HCT116 (cell line): ENCODE data around the gene KCND3. TPM values are rescaled to one million over a fixed set of nuclear protein-coding genes. Genes with fewer than 3 reads are reported as not detected.

Experiments
- ATAC-seq: fragments of 200-7000 bp; cut with Tn5 transposase; 2 replicates; pipeline ENCODE4 v1.9.1; 2020; ENCODE audit warnings: mild to moderate bottlenecking, moderate library complexity
- BruUV-seq: library from RNA; stranded (reverse); fragments of 400-500 nt; replicated peaks from 2 replicates; lab custom pipeline; 2021; lab: Mats Ljungman, UMichigan
- CTCF ChIA-PET: fragments of 300-600 bp; sonication (Branson Sonifier 250); formaldehyde crosslinking; loops from one replicate; lab custom pipeline; 2021; ENCODE audit warnings: antibody characterized with exemption; lab: Charles Lee
- POLR2A ChIA-PET: fragments of 300-600, 350-600 bp; sonication (Branson Sonifier 250); formaldehyde crosslinking; loops from one replicate; lab custom pipeline; 2021; ENCODE audit warnings: antibody characterized with exemption; lab: Charles Lee
- RAD21 ChIA-PET, 2 experiments: fragments of 300-600 bp; sonication (Branson Sonifier 250); formaldehyde crosslinking; loops; one replicate each; lab custom pipeline; 2023; ENCODE audit warnings: low total read pairs in 2 of 2; ENCODE audit not compliant: uncharacterized antibody in 2 of 2, unreplicated experiment in 2 of 2, low non-redundant PET in 1 of 2; lab: Charles Lee
- DNase-seq: peaks from one replicate; pipeline ENCODE4 v3.0.0-alpha.2; 2010; ENCODE audit warnings: low read depth, low spot score
- H2AFZ ChIP-seq: fragments of 200-600 bp; shearing (Covaris generic), sonication (generic); 2 replicates; pipeline ENCODE4 v1.6.1; 2017; ENCODE audit warnings: low read depth, mixed run types, mixed read lengths, antibody characterized with exemption, low read length; ENCODE audit not compliant: poor library complexity, severe bottlenecking
- H3K27ac ChIP-seq: 2 replicates; pipeline ENCODE4 v1.5.1; 2012; ENCODE audit warnings: low read depth, low read length
- H3K27me3 ChIP-seq: fragments of 200-600 bp; sonication (generic); 2 replicates; pipeline ENCODE4 v1.6.1; 2016; ENCODE audit warnings: mixed run types, low read length, mixed read lengths; ENCODE audit not compliant: insufficient read depth
- H3K36me3 ChIP-seq, 2 experiments: fragments of 200-500 bp in 1 of 2; fragments of 200-600 bp in 1 of 2; sonication (Bioruptor generic) in 1 of 2; sonication (generic) in 1 of 2; 2 replicates each; pipeline versions ENCODE4 v1.5.1 to v1.6.1; 2014 to 2016; ENCODE audit warnings: low read length in 2 of 2, inconsistent platforms in 1 of 2, mixed read lengths in 1 of 2, mixed run types in 1 of 2; ENCODE audit not compliant: insufficient read depth in 2 of 2, control insufficient read depth in 1 of 2
- H3K4me1 ChIP-seq, 2 experiments: fragments of 200-600 bp in 1 of 2; sonication (generic) in 1 of 2; 2 replicates each; pipeline versions ENCODE4 v1.5.1 to v1.6.1; 2012 to 2017; ENCODE audit warnings: low read length in 2 of 2, inconsistent platforms in 1 of 2, mild to moderate bottlenecking in 1 of 2, mixed read lengths in 1 of 2, mixed run types in 1 of 2, moderate library complexity in 1 of 2; ENCODE audit not compliant: insufficient read depth in 2 of 2, control insufficient read depth in 1 of 2
- H3K4me2 ChIP-seq: fragments of 200-600 bp; sonication (generic); 2 replicates; pipeline ENCODE4 v1.6.1; 2017; ENCODE audit warnings: mixed run types, low read length, mixed read lengths
- H3K4me3 ChIP-seq, 2 experiments: fragments of 200-600 bp in 1 of 2; sonication (generic) in 1 of 2; replicated peaks in 1 of 2; 2 replicates each; pipeline ENCODE4 v1.5.1; 2011 to 2016; ENCODE audit warnings: low read length in 2 of 2, control low read depth in 1 of 2, low read depth in 1 of 2, mild to moderate bottlenecking in 1 of 2, mixed read lengths in 1 of 2, mixed run types in 1 of 2
- H3K79me2 ChIP-seq: fragments of 200-600 bp; sonication (generic); 2 replicates; pipeline ENCODE4 v1.6.1; 2017; ENCODE audit warnings: mild to moderate bottlenecking, mixed run types, low read length, moderate library complexity, mixed read lengths; ENCODE audit not compliant: insufficient read depth
- H3K9ac ChIP-seq: fragments of 200-600 bp; sonication (generic); 2 replicates; pipeline ENCODE4 v1.6.1; 2016; ENCODE audit warnings: low read length, mixed read lengths
- H3K9me2 ChIP-seq: fragments of 200-600 bp; sonication (generic), shearing (Covaris generic); 2 replicates; pipeline ENCODE4 v1.6.1; 2017; ENCODE audit warnings: mixed run types, mild to moderate bottlenecking, moderate library complexity; ENCODE audit not compliant: insufficient read depth
- H3K9me3 ChIP-seq, 2 experiments: fragments of 200-500 bp in 1 of 2; fragments of 200-600 bp in 1 of 2; sonication (Bioruptor generic) in 1 of 2; sonication (generic) in 1 of 2; 2 replicates each; pipeline ENCODE4 v1.6.1; 2014 to 2017; ENCODE audit warnings: low read length in 2 of 2, mixed read lengths in 2 of 2, inconsistent platforms in 1 of 2, low read depth in 1 of 2, mild to moderate bottlenecking in 1 of 2, mixed run types in 1 of 2, moderate library complexity in 1 of 2; ENCODE audit not compliant: control insufficient read depth in 1 of 2, insufficient read depth in 1 of 2
- H4K20me1 ChIP-seq: fragments of 200-600 bp; sonication (generic), shearing (Covaris generic); 2 replicates; pipeline ENCODE4 v1.6.1; 2017; ENCODE audit warnings: mixed run types, mild to moderate bottlenecking, moderate library complexity; ENCODE audit not compliant: insufficient read depth
- CEBPB ChIP-seq: IDR thresholded peaks from 2 replicates; pipeline ENCODE4 v1.6.1; 2012; ENCODE audit warnings: low read depth
- EGR1 ChIP-seq: IDR thresholded peaks from 2 replicates; pipeline ENCODE4 v1.6.1; 2012; ENCODE audit warnings: low read depth
- EZH2phosphoT487 ChIP-seq: fragments of 200-600 bp; IDR thresholded peaks from 2 replicates; pipeline ENCODE4 v1.6.1; 2018; ENCODE audit warnings: antibody characterized with exemption, borderline replicate concordance
- MAX ChIP-seq: IDR thresholded peaks from 2 replicates; pipeline ENCODE4 v1.6.1; 2012
- POLR2A ChIP-seq: IDR thresholded peaks from 2 replicates; pipeline ENCODE4 v1.7.0; 2011; ENCODE audit warnings: borderline replicate concordance; ENCODE audit not compliant: insufficient read depth, insufficient read length; ENCODE audit errors: extremely low read depth
- POLR2AphosphoS5 ChIP-seq: IDR thresholded peaks from 2 replicates; pipeline ENCODE4 v1.6.1; 2011; ENCODE audit warnings: mild to moderate bottlenecking, low read depth, low read length, moderate library complexity
- SIN3A ChIP-seq: IDR thresholded peaks from 2 replicates; pipeline ENCODE4 v1.6.1; 2012; ENCODE audit warnings: low read depth
- SP1 ChIP-seq: IDR thresholded peaks from 2 replicates; pipeline ENCODE4 v1.6.1; 2012; ENCODE audit warnings: low read depth
- TCF7L2 ChIP-seq: IDR thresholded peaks from 2 replicates; pipeline ENCODE4 v1.7.0; 2011; ENCODE audit warnings: borderline replicate concordance, inconsistent platforms; ENCODE audit not compliant: insufficient read depth, insufficient read length; ENCODE audit errors: extremely low read depth
- YY1 ChIP-seq: IDR thresholded peaks from 2 replicates; pipeline ENCODE4 v1.6.1; 2011; ENCODE audit warnings: low read length, low read depth, moderate library complexity, mild to moderate bottlenecking; ENCODE audit not compliant: insufficient replicate concordance; ENCODE audit errors: extremely low read depth
- ZFX ChIP-seq: fragments of 450-650 bp; IDR thresholded peaks from 2 replicates; pipeline ENCODE4 v1.6.1; 2017
- ZNF274 ChIP-seq: fragments of 200-500 bp; sonication (Bioruptor generic); IDR thresholded peaks from 2 replicates; pipeline ENCODE4 v1.6.1; 2014; ENCODE audit warnings: mild to moderate bottlenecking, low read depth, low read length, inconsistent platforms
- intact Hi-C: fragments of 100-400 bp; cut with micrococcal nuclease; formaldehyde crosslinking; loops from 2 replicates; pipeline ENCODE4 v1.10.0; 2022
- total RNA-seq: library from RNA; stranded (reverse); gene quantifications from one replicate; pipeline ENCODE4 v1.2.1, GENCODE V29; 2021; ENCODE audit not compliant: unreplicated experiment

KCND3 gene
- total RNA-seq, 1 experiment from 2014 or later = 0.44 TPM

- ChIA-PET POLR2A (interaction anchor here (1.0 to 1.2 kb wide), 3 partner anchors 9 to 230 kb away, joined by 3 to 5 read pairs (median 4); no protein-coding TSS in a partner anchor), CTCF (interaction anchor here (1.2 to 2.5 kb wide), 7 partner anchors 9 to 257 kb away, joined by 3 to 22 read pairs (median 5); no protein-coding TSS in a partner anchor), RAD21 (interaction anchor here (0.6 to 1.2 kb wide), 4 partner anchors 9 to 76 kb away, joined by 3 to 4 read pairs (median 3); no protein-coding TSS in a partner anchor)
- ATAC-seq (peak; percentile 81), DNase-seq (peak; percentile 49)
- Histone ChIP-seq H3K4me2 (peak overlapping the region; percentile 81), H3K36me3 (no peaks in the 10 kb centered on the region), H3K79me2 (no peaks in the 10 kb centered on the region), H3K9ac (peak overlapping the region; percentile 49), H4K20me1 (no peaks in the 10 kb centered on the region), H2AFZ (peak overlapping the region; percentile 55), H3K9me2 (no peaks in the 10 kb centered on the region), H3K4me1 (peaks cover 15 to 28% of the 10 kb centered on the region in 2 experiments; a peak in 3 of 4 replicates), H3K27ac (peak overlapping the region; percentile 96), H3K4me3 (peak overlapping the region; percentile 53 to 59), H3K9me3 (no peaks in the 10 kb centered on the region), H3K27me3 (no peaks in the 10 kb centered on the region)
- intact Hi-C loops = loop anchor here (1.0 kb wide), 1 partner anchor 17 kb away; the partner anchor contains the start of gene DDX20
- BruUV-seq = no TSS peak
- TF ChIP-seq EGR1 = peak; percentile 64
- peak; percentile 62 for TF ChIP-seq ZFX
- TF ChIP-seq MAX = peak; percentile 51; the same call in 1 of the 2 replicates
- TF ChIP-seq POLR2AphosphoS5 = peak; percentile 51
- 0 out of 2 replicates have a peak, but pooled peaks have one; percentile 30 for TF ChIP-seq SIN3A
- TF ChIP-seq TCF7L2 = no peak
Measured at GRCh38 chr1:111738436-111739193, 250.9 kb downstream of the KCND3 start.

- no peaks in the 10 kb centered on the region for H3K9me3 ChIP-seq
- peak overlapping the region; percentile 53 to 59 for H3K4me3 ChIP-seq
- H3K9ac ChIP-seq = peak overlapping the region; percentile 49
- no peaks in the 10 kb centered on the region for H3K36me3 ChIP-seq
- intact Hi-C loops = no loop called here
- H3K79me2 ChIP-seq = no peaks in the 10 kb centered on the region
- ATAC-seq (no peak), DNase-seq (no peak)
- no peaks in the 10 kb centered on the region for H3K9me2 ChIP-seq
- CTCF ChIA-PET = interaction anchor here (1.3 to 2.5 kb wide), 4 partner anchors 9 to 256 kb away, joined by 3 to 22 read pairs (median 8); no protein-coding TSS in a partner anchor
- RAD21 ChIA-PET = interaction anchor here in 1 of 2 experiments (0.6 to 1.1 kb wide), 2 partner anchors 9 to 76 kb away, joined by 3 read pairs; no protein-coding TSS in a partner anchor
- TF ChIP-seq POLR2A (no peak), ZNF274 (no peak), POLR2AphosphoS5 (no peak), EZH2phosphoT487 (no peak), EGR1 (no peak), SP1 (no peak), YY1 (no peak), CEBPB (no peak)
- H3K4me2 ChIP-seq = peak overlapping the region; percentile 81
- POLR2A ChIA-PET = interaction anchor here (1.2 kb wide), 1 partner anchor 9 kb away, joined by 5 read pairs; no protein-coding TSS in a partner anchor
- peak overlapping the region; percentile 96; the same call in 1 of the 2 replicates for H3K27ac ChIP-seq
- H3K27me3 ChIP-seq = no peaks in the 10 kb centered on the region
- H2AFZ ChIP-seq = no peak overlapping the region
- no TSS peak for BruUV-seq
- peaks cover 15 to 28% of the 10 kb centered on the region in 2 experiments; a peak in 3 of 4 replicates for H3K4me1 ChIP-seq
- no peaks in the 10 kb centered on the region for H4K20me1 ChIP-seq
Measured at GRCh38 chr1:111738133-111738435, 251.4 kb downstream of the KCND3 start.
